Fibroblast of mammary gland (primary cell): ENCODE data around the gene MYO7B.

ENCODE experiments used
- DNase-seq: peaks from one replicate; pipeline ENCODE4 v3.0.0-alpha.2; 2010; ENCODE audit warnings: low read depth
- H3K4me3 ChIP-seq: 2 replicates; pipeline ENCODE4 v1.5.1; 2011; ENCODE audit warnings: low read depth, mild to moderate bottlenecking, low read length, moderate library complexity; ENCODE audit not compliant: control insufficient read depth
- TF ChIP-seq, protein P1 (sequence below): conservative IDR thresholded peaks from 2 replicates; pipeline ENCODE4 v1.5.1; 2011; ENCODE audit warnings: low read depth, low read length, inconsistent platforms; ENCODE audit not compliant: control insufficient read depth, insufficient read depth

Gene MYO7B

DNA sequence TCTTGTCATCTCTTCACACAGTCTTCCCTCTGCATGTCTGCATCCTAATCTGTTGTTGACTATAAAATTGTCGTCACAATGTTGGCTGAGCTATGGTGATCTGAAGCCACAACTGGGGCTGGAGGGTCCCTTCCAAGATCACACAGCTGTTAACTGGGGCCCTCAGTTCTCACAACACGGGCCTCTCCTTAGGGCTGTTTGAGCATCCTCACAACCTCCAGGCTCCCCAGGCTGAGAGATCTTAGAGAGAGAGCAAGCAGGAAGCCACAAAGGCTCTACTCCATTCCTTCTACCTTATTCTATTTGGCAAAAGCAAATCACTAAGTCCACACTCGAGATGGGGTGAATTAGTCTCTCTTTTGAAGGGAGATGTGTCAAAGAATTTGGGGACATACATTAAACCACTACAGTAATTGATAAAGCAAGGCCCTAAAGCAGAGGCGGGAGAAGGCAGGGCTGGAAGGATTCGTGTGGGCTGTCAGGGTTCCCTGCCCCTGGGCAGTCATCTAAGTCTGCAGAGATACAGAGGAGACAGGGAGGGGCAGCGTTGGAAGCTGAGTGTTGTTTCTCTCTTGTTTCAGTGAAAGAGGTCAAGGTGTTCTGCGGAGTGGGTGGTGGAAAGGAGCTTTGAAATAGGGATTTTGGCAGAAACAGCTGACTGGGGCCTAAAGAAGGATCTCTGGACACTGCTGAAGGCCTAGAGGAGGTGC lies 15.9 kb downstream of the MYO7B start:
- TF ChIP-seq, protein P1, sequence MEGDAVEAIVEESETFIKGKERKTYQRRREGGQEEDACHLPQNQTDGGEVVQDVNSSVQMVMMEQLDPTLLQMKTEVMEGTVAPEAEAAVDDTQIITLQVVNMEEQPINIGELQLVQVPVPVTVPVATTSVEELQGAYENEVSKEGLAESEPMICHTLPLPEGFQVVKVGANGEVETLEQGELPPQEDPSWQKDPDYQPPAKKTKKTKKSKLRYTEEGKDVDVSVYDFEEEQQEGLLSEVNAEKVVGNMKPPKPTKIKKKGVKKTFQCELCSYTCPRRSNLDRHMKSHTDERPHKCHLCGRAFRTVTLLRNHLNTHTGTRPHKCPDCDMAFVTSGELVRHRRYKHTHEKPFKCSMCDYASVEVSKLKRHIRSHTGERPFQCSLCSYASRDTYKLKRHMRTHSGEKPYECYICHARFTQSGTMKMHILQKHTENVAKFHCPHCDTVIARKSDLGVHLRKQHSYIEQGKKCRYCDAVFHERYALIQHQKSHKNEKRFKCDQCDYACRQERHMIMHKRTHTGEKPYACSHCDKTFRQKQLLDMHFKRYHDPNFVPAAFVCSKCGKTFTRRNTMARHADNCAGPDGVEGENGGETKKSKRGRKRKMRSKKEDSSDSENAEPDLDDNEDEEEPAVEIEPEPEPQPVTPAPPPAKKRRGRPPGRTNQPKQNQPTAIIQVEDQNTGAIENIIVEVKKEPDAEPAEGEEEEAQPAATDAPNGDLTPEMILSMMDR, result no peak
- H3K4me3 ChIP-seq, result no peak overlapping the region
- no peak for DNase-seq

DNA sequence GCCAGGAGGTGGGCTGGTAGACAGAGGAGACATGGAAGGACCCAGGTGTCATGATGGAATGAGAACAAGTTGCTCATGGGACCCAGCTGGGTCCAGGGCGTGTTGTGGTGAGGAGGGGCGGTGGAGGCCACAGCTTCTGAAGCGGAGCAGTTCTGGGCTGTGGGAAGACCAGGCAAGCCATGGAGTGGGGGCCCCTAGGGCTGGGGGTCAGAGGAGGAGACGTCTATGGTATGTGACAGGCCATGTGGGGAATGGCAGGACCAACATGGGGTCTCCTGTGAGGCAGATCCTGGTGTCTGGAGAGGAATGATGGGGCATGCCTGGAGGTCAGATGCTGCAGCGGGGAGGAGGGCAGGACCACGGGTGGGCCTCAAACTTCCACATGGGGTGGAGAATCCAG lies 16.9 kb downstream of the MYO7B start:
- H3K4me3 ChIP-seq, result no peak overlapping the region
- TF ChIP-seq, protein P1, result no peak
- no peak for DNase-seq

DNA sequence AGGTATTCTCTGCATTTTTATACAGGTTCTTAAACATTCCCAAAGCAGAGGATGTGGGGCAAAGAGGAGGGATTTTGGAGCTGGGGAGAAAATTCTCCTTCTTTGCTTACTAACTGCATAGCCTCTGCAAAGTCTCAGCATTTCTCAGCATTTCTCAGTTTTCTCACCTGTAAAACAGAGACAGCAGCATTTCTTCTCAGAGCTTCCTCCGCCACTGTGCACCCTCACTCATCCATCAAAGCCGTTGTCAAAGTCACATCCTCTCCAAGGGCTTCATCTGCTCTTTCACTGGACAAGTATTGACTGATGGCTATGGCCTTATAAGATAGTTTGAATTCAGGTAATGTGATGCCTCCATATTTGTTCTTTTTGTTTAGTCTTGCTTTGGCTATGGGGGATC lies 17.4 kb downstream of the MYO7B start:
- TF ChIP-seq, protein P1, result no peak
- H3K4me3 ChIP-seq, result no peak overlapping the region
- no peak for DNase-seq

DNA sequence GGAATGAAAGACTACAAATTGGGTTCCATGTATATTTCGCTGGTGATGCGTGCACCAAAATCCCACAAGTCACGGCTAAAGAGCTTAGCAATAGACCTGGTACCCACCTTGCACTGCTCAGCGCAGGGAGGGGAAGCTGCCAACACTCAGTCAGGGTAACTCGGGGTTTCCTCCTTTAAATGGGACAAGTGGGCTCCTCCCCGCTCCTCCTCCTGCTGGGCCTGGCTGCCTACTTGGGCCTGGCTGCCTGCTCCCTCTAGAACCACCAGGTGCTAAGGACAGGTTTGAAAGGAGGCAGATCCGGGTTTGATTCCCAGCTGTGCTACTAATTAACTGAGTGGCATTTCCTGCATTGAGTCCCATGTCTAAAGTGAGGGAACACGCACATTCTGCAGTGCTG lies 23.4 kb downstream of the MYO7B start:
- H3K4me3 ChIP-seq, result no peak overlapping the region
- TF ChIP-seq, protein P1, result no peak
- no peak for DNase-seq

DNA sequence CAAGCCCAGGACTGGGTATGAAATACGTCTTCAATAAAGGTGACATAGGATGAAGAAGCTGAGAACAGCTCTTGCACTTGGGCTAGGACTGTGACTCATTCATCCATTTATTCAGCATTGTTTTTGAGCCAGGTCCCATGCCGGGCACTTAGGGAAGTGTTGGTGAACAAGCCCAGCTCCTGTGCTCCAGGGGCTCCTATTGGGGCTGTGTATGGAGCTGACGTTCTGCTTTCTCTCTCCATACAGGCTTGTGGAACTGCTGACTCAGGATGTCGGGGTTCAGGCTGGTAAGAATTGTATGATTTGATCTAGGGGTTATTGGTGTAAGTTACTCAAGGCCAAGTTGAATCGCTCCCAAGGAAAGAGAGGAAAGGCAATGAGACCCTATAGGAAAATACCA lies 24.0 kb downstream of the MYO7B start:
- TF ChIP-seq, protein P1, result no peak

DNA sequence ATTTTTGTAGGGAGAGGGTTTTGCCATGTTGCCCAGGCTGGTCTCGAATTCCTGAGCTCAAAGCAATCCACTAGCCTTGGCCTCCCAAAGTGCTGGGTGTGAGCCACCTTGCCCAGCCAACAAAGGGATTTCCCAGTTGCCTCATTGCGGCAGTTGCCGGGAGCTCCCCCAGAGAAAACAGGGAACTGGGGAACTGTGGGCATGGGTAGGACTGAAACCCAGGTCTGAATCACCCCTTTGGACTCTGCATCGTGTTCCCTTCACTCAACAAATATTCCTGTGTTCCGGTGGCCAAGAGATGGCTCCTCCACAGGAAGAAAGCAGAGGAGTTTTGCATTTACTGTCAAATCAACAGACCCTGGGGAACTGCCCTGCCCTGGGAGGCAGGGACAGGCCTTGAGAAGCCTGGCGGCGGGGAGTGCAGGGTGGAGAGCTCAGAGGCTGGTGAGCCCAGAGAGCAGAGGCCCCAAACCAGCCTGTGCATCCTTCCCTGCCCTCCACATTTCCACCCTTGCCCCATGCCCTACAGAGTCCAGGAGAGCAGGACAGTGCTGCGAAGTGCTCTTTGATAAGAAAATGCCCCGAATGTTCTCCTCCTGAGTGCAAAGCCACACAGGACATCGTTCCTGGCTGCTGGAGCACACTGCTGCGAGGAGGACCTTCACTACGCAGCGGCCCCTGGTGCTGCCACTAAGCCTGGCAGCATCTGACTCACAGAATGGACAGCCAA lies 24.9 kb downstream of the MYO7B start:
- peak; percentile 13 for DNase-seq
- TF ChIP-seq, protein P1, result peak; percentile 3
- no peak overlapping the region for H3K4me3 ChIP-seq

More for the DNA sequence above, 24.0 kb downstream of the MYO7B start:
- no peak overlapping the region for H3K4me3 ChIP-seq
- no peak for DNase-seq

DNA sequence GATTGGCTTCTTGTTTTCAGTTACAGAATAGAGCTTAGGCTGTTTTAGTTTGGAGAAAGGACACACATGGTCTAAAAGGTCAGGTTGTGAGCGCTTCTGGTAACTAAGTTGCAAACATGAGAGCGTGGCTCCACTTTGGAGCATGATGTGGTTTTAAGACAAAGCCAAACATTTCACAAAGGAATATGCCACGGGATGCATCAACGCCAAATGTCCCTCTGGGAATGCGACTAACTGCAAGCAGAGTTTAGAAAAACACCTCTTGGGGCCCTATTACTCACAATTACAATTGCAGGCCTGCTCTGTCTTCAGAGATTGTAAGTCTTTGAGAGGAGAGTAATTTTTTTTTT lies 25.4 kb downstream of the MYO7B start:
- no peak overlapping the region for H3K4me3 ChIP-seq
- peak; percentile 85 for DNase-seq
- TF ChIP-seq, protein P1, result no peak
